NOMO-1 treated with DMSO at 0.1 percent for 48 hours (cell line): Measurements from ENCODE around the gene RNF8.
"Not testable (repeated sequence)": the region's sequence is repeated elsewhere in the genome, so short reads cannot be mapped to it uniquely, and the experiment has no call there.

Experiments used
- DNase-seq: peaks from one replicate; lab custom pipeline; 2025; ENCODE audit not compliant: unreplicated experiment; lab: John Stamatoyannopoulos, UW

The RNF8 gene

DNA sequence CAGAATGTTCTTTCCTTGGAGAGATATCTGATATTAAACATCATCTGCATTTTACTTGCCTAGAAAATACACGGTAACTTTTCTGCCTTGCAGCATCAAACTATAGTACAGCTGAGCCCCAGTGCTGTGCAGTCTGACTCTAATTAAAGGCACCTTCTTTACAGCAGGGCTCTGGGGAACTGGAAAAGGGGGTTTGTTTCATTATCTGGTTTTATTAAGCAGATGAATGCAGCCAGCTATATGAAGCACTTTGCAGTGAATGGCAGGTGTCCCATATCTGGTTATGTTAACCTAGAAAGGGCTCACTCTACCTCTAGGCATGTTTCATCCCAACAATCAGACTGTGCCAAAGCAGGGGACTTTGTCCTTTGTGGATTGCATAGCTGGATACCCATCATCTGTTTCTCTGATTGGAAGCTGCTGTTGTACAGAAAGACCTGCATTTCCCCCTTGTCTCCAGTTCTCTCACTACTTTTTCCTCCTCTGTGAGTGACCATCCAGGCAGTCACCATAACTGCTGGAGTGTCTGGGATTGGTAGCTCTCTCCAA lies 39.7 kb downstream of the RNF8 start:
- DNase-seq: no peak

- DNase-seq: no peak
These were observed 42.9 kb downstream of the RNF8 start for GRCh38 chr6:37396571-37397180.

- DNase-seq: no peak
These were observed 45.3 kb downstream of the RNF8 start for GRCh38 chr6:37399131-37399530.

DNA sequence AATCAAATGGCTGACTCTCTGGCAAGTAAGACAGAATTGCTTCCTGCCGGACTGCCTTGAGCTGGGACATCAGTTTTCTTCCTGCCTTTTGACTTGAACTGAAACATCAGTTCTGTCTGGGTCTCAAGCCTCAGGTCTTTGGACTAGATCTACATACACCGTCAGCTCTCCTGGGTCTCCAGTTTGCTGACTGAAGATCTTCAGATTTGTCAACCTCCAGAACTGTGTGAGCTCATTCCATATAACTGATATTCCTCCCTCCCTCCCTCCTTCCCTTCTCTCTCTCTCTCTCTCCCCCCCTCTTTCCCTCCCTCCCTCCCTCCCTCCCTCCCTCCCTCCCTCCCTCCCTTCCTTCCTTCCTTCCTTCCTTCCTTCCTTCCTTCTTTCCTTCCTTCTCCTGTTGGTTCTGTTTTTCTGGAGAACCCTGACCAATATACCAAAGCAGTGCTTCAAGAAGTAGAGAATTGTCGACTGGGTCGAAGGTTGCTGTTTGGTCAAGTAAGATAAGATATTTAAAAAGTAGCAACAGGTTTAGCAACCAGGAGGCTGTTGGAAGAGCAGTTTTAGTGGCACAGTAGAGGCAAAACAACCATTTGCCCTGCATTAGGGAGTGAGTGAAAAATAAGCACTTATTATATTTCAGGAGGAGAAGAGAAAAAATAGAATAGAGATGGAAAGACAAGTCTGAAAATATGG lies 46.2 kb downstream of the RNF8 start:
- no peak for DNase-seq

DNA sequence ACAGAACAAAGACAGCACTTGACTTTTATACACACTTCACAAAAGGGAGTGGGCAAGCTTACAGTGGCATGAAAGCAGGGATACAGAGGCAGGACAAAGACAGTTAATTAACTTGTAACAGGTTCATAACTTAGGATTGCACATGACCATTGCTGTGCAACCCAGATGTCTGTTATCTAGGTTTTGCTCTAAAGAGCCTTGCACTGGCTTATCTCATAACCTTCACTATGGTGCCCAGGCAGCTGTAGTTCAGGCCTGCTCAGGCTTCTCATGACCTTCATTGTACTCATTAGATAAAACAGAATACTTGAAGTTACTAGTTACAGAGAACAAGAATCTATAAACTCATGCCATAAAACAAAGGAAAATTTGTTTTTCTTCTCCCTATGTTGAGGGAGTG lies 47.9 kb downstream of the RNF8 start:
- DNase-seq: not testable (repeated sequence)

DNA sequence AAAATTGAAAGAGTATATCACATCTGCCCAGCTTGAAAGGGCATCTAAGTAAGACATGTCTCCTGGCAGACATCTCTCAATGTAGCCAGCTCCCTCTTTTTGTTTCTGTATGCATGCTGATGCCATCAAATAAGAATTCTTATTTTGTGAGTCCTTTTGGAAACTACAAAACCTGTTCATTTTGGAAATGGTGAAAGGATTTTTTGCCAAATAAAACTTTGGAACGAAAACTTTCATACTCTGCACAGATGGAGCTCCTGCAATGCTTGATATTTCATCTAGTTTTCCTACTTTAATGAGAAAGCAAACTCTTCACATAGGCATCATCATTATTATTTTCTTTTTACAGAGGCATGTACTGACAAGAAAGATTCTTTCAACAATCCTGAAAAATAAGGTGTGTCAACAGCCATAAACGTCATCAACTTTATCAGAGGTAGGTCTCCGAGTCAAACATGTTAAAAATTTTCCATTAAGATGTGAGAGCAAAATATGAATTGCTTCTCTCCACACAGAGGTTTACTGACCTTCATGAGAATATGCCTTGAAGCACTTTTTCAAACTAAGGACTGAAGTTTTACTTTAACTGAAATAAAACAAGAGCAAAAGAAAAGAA lies 53.1 kb downstream of the RNF8 start:
- no peak for DNase-seq

DNA sequence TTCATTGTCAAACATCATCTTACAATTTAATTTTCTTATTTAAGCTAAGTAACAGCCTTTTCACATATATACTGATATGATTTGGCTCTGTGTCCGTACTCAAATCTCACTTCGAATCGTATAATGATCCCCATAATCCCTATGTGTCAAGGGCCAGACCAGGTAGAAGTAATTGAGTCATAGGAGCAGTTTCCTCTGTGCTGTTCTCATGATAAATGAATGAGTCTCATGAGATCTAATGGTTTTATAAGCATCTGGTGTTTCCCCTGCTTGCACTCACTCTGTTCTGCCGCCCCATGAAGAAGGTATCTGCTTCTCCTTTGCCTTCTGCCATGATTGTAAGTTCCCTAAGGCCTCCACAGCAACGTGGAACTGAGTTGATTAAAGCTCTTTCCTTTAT lies 54.2 kb downstream of the RNF8 start:
- no peak for DNase-seq

- DNase-seq: no peak
These were observed 55.7 kb downstream of the RNF8 start for GRCh38 chr6:37409501-37409900.

- no peak for DNase-seq
These were observed 63.6 kb downstream of the RNF8 start for GRCh38 chr6:37417393-37417792.

DNA sequence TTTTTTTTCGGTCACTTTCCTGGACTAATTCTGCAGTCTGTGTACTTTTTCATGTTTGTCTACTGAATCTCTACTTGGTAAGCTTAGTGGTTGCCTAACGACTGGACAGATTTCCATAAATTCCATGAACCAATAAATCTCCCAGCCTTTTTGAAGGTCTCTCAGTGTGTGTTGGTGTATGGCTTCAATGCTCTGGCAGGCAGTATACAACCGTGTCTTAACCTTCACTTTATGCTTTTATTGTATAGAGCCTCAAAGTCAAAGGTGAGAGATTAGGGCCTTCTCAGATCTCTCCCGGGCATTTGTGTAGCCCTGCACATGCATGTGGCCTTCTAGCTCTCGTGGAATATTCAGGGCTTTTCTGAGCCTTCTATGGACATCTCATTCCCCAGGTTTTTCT lies 64.9 kb downstream of the RNF8 start:
- no peak for DNase-seq

DNA sequence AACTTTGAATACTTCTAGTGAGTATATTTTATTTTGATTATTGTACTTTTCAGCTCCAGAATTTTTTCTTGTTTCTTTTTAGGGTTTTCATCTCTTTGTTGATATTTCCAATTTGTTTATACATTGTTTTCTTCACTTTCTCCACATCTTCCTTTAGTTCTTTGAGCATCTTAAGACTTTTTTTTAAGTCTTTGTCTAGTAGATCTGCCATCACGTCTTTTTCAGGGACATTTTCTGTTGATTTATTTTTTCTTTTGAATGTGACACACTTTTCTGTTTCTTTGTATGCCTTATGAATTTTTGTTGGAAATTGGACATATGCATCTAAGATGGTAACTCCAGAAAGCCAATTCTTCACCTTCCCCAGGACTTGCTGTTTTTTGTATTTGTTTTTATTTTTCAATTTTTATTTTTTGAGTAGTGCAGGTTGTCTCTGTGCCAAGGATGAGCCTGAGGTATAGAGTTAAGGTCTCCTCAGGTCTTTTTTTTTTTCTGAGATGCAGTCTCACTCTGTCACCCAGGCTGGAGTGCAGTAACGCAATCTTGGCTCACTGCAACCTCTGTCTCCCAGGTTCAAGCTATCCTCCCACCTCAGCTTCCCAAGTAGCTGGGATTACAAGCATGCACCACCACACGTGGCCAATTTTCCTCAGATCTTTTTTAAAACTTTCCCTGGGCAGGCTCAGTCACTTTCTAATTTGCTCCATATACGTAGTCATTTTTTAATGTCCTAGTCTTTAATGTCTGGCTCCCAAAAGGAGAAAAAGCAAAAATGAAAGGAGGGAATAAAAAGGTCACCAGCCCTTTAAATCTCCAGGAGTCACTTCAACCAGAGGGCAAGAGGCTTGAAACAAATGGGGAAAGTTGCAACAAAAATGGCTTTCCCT lies 72.5 kb downstream of the RNF8 start:
- no peak for DNase-seq

- DNase-seq: no peak
These were observed 73.2 kb downstream of the RNF8 start for GRCh38 chr6:37426945-37427510.

- peak; percentile 37 for DNase-seq
These were observed 75.6 kb downstream of the RNF8 start for GRCh38 chr6:37429352-37429750.

GRCh38 chr6:37432590-37432915 lies 78.8 kb downstream of the RNF8 start:
- DNase-seq: no peak

DNA sequence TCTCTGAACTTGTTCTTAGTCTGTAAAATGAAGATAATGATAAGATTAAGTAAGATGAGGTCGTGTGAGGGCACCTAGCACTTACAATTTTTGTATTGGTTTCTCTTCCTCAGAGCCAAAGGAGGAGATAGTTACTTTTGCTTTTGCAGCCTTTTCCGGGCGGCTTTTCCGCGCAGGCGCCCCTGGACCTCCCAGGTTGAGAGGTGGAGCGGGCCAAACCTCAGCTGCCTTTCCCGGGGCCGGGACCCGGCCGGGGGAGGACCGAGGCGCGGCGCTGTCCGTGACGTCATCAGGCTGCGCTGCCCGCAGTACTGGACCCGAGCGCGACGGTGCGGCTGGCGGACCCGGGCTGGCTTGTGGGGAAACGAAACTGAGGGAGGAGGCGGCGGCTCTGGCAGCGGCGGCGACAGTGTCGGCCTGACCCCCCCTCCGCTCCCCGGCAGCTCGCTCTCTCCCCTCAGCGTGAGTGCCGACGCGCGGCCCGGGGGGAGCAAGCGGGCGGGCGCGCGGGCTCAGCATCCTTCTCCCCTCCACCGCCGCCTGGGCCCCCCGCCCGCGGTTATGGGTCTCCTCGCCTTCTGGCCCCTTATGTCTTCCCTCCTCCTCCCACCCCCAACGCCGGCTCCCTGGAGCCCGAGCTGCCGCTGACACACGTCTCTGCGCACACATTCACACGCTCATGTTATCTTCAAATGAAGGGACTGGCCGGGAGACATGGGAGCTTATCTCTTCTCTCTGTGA lies 79.3 kb downstream of the RNF8 start, which contains the start of gene CMTR1:
Gene CMTR1 (plus strand): TSS at position 306 of the 741 bp plus-strand sequence. CDS start 2,409 bp downstream, outside the sequence.
- peak; percentile 95 for DNase-seq

- DNase-seq: peak; percentile 38
These were observed 80.0 kb downstream of the RNF8 start for GRCh38 chr6:37433657-37434271.

DNA sequence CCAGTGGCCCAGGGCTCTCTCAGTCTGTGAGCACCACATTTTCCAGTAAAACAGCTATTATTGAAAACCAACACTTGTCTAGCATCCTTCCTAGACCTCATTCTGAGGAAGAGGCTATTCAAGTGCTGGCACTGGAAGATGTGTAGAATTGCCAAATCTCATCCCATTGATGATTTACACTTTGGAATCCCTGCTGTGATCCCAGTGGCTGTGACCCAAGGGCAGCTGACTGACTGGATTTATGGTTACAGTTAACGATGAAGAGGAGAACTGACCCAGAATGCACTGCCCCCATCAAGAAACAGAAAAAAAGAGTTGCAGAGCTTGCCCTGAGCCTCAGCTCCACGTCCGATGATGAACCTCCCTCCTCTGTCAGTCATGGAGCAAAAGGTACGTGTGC lies 81.6 kb downstream of the RNF8 start:
- DNase-seq: no peak

DNA sequence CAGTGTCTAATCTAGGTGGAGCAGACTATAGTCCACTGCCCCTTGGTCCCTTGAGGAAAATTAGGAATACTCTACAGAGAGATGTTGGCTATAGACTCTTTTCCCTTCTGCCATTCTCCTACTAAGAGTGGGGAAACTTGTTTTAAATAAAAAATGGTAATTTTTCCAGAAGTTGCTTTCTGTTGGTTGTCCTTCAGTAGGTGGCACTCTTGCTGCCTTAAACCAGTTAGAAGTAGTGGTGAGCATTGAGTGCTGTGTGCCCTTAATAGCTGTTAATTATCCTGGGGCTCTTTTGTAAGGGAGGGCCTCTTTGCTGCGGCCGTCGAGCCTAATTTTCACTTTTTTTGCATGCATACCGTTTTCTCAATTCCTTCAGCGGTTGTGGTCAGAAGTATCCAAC lies 82.0 kb downstream of the RNF8 start:
- no peak for DNase-seq

GRCh38 chr6:37438930-37439329 lies 85.1 kb downstream of the RNF8 start:
- no peak for DNase-seq

DNA sequence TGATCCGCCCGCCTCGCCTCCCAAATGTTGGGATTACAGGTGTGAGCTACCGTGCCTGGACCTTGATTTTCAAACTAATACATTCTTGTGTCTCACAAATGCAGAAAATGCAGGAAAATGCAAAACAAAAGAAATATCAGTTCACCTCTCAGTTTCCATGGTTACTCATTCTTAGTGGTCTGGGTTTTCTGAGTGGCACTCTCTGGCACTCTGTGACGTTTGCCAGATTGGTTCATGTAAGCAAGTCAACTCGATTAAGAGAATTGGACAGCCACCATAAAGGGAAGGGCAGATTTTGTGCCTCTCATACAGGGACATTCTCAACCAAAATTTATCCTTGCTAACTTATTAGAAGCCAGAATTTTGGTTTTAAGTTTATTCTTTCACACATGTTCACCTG lies 87.9 kb downstream of the RNF8 start:
- DNase-seq: no peak
